CD4-positive, alpha-beta T cell treated with Interleukin-1 beta for 1 hour (primary cell): Measurements from ENCODE around the gene CSNK1G2.

Experiments used
- DNase-seq, 2 donors: peaks; one replicate each; pipeline ENCODE4 v3.0.0-alpha.2; 2020 to 2022

CSNK1G2 gene

DNA sequence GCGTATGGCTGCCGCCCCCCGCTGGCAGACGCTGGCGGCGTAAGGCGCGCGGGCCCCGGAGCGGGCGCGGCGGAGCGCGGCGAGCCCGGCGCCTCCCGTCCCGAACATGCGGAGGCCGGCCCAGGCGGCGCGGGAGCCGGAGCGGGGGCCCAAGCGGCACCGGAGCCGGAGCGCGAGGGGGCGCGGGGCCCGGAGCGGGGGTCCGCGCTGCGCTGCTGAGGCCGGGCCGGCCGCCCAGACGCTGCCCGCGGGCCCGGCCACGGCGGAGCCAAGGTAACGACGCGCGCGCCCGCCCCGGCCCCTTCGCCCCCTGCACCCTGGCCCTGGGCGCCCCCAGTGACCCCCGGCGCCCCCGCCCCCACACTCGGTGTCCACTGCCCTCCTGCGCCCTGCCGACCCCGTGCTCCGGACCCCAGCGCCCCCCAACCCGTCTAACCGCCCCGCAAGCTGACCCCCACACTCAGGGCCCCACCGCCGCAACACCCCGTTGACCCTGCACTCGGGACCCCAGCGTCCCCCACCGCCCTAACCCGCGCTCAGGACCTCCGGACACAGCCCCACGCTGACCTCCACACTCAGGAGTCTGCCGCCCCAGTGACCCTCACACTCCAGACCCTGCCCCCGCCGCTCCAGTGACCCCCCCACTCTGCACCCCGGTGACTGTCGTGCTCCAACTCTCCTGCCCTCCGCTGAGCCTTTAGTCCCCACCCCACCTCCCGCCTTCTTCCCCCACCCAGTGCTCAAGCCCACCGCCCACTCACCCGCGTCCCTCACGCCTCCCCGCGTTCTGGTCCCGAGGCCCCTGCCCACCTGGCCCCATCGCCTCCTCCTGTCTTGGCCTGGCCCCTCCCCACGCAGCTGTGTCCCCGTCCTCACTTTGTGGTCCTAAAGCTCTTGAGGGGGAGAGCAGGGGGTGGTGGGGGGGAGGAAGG, at the start of gene CSNK1G2:
Gene CSNK1G2, plus strand, starts transcription at position 27 of the 932 bp plus-strand sequence. CDS start 28,601 bp downstream, outside the sequence.
- DNase-seq = no peak

DNA sequence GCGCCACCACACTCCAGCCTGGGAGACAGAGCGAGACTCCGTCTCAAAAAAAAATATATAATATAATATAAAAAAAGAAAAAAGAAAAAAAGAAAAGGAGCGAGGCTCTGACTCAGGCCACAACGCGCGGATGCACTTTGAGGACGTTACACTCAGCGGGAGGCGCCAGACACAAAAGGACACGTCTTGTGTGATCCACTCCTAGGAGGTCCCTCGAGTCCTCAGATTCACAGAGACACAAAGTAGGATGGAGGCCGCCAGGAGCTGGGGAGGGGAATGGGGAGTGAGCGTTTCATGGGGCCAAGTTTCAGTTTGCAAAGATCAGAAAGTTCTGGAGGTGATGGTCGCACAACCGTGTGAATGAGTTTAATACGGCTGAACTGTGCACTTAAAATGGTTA, 47.2 kb upstream of the CSNK1G2 start:
- DNase-seq = no peak

DNA sequence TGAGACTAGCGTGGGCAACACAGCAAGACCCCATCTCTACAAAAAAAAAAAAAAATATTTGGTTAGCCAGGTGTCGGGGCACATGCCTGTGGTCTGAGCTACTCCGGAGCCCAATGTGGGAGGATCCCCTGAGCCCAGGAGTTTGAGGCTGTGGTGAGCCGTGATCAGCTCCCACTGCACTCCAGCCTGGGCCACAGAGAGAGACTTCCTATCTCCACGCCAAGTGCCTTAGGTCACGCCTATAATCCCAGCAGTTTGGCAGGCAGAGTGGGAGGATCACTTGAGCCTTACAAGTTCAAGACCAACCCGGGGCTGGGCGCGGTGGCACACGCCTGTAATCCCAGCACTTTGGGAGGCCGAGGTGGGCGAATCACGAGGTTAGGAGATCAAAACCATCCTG, 44.5 kb upstream of the CSNK1G2 start:
- DNase-seq = no peak

DNA sequence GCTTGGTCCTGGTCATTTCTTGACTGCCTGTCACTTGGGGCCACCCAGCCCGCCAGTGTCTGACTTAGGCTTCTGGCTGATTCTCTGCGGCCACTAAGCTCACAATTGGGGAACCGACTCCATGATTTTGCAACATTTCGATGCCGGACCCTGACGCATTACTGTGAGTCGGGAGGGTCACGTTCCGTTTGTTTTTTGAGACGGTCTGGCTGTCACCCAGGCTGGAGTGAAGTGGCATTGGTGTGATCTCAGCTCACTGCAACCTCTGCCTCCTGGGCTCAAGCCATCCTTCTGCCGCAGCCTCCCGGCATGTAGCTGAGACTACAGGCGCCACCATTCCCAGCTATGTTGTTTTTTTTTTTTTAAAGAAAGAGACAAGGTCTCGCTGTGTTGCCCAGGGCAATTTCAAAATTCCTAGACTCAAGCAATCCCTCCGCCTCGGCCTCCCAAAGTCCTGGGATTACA, 39.0 kb upstream of the CSNK1G2 start:
- DNase-seq = peak in 1 of 2 donors; percentile 78

DNA sequence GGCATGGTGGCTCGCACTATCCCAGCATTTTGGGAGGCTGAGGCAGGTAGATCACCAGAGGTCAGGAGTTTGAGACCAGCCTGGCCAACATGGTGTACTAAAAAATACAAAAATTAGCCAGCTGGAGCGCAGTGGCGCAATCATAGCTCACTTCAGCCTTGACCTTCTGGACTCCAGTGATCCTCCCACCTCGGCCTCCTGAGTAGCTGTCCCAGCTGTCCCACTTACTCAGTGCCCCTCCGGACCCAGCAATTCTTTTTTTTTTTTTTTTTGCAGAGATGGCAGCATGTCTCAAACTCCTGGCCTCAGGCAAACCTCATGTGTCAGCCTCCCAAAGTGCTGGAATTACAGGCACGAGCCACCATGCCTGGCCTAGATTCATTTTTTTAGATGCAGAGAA, 38.0 kb upstream of the CSNK1G2 start:
- no peak for DNase-seq

DNA sequence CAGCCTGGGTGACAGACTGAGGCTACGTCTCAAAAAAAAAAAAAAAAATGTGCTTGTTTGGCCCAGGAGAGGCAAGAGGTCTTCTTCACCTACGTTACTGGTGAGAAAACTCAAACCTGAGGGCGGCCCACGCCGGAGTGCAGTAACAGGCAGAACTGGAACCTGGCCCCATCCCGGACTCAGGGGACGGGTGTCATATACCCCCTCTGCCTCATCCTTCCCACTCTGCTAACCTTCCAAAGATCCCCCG, 36.2 kb upstream of the CSNK1G2 start:
- DNase-seq = no peak

DNA sequence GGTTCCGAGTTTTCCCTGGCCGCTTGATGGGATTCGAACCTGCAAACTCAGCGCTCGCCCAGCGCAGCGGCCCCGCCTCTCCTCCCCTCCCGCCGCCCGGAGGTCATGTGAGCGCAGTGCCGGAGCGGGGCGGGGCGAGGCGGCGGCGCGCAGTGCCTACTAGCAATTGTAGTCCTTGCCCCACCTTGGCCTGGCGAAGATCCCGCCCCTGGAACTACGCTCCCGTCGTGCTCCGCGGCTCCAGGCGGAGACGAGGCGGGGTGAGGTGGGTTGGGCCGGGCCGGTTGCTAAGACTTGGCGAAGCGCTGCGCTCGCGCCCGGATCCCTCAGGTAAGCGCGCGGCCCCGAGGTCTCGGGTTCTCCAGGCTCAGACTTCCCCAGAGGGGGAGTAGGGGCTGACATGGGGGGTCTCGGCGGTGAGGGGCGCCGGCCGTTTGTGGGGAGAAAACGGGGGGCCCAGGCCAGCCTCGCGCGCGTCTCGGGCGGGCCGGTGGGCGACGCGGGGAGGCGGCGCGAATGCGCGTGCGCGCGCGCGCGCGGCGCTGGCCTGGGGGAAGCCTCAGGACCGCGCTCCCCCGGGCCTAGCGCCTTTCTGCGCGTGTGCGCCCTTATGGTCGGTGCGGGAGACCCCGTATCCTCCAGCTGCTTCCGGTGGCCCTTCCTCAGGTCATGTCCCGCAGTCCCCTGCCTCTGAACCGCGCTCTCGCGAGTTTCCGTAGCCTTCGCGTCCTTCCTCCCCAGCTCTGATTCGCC, 35.7 kb upstream of the CSNK1G2 start, which contains the start of the genes ADAT3 and SCAMP4:
Gene ADAT3, plus strand, starts transcription at position 290 of the 753 bp plus-strand sequence. CDS start 6,649 bp downstream, outside the sequence.
Gene SCAMP4, plus strand, starts transcription at position 290 of the 753 bp plus-strand sequence. CDS start 9,621 bp downstream, outside the sequence.
- DNase-seq = peak; percentile 99

DNA sequence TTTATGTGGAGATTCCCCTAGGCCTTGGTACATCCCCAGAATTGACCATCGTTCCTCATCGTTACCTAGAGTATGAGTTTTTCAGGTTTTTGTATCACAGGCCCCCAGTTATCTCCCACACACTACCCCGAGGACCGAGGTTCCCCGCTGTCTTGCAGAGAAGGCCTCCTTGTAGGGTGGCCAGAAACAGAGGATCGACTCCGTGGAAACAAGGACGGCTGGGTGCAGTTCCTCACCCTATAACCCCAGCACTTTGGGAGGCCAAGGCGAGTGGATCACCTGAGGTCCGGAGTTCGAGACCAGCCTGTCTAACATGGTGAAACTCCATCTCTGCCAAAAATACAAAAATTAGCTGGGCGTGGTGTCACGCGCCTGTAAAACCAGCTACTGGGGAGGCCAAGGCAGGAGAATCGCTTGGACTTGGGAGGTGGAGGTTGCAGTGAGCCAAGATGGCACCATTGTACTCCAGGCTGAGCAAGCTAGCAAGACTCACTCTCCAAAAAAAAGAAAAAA, 35.1 kb upstream of the CSNK1G2 start:
- no peak for DNase-seq

DNA sequence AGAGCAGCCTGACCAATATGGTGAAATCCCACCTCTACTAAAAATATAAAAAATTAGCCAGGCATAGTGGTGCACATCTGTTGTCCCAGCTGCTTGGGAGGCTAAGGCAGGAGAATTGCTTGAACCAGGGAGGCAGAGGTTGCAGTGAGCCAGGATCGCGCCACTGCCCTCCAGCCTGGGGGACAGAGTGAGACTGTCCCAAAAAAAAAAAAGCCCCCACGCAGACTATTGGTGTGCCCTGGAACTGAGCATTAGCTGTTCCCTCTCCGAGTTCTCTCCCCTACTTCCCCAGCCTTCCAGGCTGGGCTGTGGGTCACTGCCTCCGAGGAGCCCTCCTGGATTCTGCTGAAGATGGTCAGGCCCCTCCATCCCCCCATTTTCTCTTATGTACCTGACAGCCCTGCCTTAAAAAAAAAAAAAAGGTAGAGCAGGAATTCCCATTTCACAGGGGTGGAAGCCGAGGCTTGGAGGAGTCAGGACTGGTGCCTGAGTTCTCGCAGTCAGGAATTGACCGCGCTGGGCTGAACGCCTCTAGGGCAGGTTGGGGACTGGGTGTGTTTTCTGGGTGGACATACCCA, 33.9 kb upstream of the CSNK1G2 start:
- DNase-seq = no peak

DNA sequence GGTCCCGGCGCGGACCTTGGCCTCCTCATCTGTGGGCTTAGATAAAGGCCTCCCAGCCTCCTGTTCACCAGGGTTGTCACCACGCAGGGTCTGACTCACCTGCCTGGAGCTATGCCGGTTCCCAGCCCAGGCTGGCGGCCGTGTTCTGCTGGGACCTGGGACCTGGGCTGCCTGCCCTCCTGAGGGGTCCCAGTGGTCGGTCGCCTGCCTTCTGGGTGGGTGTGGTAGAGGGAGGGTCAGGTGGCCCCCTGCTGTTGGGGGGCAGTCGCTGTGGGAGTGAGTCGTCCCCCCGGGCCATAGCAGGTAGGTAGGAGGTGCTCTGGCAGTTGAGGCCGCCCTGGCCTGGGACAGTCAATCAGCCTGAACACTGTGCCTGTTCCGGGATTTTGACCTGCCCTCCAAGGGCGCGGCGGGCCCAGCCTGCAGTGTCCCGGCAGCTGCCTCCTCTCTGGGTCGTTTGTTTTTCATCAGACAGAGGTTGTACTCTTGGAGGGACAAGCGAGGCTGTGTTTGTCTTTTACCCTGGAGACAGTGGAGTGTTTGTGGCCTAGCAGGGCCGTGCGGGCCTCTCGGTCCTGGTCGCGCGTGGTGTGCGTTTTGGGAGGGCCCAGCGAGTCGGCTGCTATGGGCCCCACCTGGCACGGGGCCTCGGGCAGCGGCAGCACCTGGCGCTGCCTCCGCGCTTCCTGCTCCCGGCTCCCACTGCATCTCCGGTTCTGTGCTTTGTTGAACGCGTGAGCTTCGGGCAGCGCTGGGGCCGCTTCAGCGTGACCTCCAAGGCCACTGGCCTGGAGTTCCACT, 33.2 kb upstream of the CSNK1G2 start:
- no peak for DNase-seq

GRCh38 chr19:1908364-1908678, 32.7 kb upstream of the CSNK1G2 start:
- DNase-seq = no peak

DNA sequence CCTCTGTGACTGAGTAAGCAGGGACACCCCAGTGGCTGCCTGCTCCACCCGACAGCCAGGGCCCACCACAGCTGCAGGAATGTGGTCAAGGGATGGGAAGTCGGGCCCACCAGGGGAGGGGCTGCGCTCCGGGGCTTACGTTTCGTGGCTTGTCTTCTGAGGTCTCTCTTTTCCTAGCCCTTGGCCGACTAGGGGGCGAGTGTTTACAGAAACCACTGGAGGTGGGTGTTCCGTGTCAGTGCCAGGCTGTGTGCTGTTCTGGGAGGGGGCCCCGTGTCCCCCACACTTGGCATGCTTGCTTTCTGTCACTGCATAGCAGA, 31.3 kb upstream of the CSNK1G2 start:
- DNase-seq = no peak

- no peak for DNase-seq
These were observed 30.8 kb upstream of the CSNK1G2 start for GRCh38 chr19:1910177-1910576.

- no peak for DNase-seq
These were observed 29.9 kb upstream of the CSNK1G2 start for GRCh38 chr19:1911098-1911497.

- DNase-seq = no peak
These were observed 29.0 kb upstream of the CSNK1G2 start for GRCh38 chr19:1911995-1912394.

DNA sequence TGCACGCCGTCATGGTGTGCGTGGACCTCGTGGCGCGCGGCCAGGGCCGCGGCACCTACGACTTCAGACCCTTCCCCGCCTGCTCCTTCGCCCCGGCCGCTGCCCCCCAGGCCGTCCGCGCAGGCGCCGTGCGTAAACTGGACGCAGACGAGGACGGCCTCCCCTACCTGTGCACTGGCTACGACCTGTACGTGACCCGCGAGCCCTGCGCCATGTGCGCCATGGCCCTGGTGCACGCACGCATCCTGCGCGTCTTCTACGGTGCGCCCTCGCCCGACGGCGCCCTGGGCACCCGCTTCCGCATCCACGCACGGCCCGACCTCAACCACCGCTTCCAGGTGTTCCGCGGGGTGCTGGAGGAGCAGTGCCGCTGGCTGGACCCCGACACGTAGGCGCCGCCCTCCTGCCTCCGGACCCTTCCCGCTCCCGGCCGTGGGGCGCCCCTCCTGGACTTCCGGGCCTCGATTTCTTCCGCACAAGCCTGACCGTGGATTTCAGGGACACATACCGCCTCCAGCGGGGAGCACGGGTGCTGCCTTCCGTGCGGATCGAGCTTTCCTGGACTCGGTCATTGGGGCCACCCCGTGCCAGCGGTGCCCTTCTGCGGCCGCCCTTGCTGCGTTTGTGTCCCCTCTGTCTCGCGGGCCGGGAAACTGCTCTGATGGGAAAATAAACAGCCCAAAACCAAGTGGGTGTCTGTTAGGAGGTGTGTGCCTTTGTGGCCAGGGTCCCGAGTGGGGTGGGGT, 28.0 kb upstream of the CSNK1G2 start:
- no peak for DNase-seq

DNA sequence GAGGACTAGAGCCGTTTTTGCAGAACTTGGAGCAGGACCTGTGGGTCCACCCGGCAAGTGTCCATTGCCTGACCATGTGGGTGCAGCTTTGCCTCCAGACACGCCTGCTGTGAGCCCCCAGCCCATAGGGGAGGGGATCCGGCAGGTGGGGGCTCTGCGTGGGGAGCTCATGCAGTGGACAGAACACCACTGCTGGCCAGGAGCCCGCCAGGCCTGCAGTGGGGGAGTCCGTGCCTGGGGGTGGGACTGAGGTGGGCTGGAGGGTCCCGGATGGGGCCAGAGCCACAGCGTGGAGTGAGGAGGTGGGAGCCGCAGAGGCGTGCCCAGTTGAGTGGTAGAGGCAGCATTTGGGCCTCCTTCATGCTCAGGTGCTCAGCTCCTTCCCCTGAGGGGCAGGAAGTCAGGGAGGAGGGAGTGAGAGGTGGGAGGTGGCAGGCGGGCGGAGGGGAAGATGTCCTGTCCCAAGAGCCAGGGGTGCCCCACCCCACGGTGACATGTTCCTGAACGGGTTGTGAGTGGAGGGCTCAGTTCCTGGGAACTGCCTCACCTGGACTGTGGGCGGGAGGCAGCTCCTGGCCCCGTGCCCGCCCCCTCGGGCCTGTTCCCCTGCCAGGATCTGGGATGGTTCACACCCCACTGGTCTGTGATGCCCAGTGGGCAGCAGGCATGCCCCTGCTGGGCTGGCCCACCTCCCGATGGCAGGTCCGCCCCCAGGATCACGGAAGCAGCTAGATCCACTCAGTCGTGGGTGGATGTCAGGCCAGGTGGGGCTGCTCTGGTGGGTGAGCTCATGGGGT, 27.0 kb upstream of the CSNK1G2 start:
- DNase-seq = no peak

GRCh38 chr19:1914826-1915341, 26.1 kb upstream of the CSNK1G2 start:
- DNase-seq = no peak

DNA sequence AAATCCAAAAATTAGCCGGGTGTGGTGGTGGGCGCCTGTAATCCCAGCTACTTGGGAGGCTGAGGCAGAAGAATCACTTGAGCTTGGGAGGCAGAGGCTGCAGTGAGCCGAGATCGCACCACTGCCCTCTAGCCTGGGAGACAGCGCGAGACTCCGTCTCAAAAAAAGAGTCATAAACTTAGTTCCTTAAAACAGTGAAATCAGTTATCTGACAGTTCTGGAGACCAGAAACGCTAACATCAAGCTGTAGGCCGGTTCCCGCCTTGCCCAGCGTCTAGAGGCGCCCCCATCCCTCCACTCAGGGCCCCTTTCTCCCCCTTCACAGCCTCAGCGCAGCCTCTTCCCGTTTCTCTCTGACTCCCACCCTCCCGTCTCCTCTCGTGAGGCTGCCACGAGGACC, 23.8 kb upstream of the CSNK1G2 start:
- no peak for DNase-seq

DNA sequence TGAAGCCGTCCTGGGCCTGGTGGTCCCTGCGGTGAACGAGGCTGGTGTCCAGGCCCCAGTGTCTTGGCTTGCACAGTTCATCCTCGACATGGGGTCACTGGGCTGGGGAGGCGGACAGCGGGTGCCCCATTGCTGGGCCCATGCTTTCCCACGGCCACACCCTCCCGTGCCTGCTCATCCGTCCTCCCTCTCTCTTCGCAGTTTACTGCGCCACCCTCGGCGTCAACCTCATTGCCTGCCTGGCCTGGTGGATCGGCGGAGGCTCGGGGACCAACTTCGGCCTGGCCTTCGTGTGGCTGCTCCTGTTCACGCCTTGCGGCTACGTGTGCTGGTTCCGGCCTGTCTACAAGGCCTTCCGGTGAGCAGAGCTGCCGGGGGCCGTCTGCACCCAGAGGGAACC, 23.0 kb upstream of the CSNK1G2 start:
- DNase-seq = no peak

DNA sequence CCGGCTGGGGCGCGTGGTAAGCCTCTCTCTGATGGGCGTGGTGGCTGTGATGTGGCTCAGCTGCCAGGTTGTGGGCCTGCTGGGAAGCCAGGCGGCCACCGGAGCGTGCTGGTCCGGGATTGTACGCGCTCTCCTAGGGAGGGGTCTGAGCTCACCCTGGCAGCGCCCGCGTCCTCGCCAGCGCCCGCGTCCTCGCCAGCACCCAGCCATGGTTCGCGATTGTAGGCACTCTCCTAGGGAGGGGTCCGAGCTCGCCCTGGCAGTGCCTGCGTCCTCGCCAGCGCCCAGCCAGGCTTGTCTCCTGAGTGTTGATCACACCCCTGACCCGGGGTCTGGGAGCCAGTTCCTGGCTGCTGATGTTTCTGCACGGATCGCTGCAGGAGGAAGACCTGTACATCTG, 22.0 kb upstream of the CSNK1G2 start:
- no peak for DNase-seq
